Activated naive CD8-positive, alpha-beta T cell (primary cell): Measurements from ENCODE around the gene RHBDL1.
A peak's percentile ranks its signal among the peaks of the same experiment; 100 is the strongest.
"Not testable (repeated sequence)": the region's sequence is repeated elsewhere in the genome, so short reads cannot be mapped to it uniquely, and the experiment has no call there.

Experiments
- H3K27ac Mint-ChIP-seq: one replicate; pipeline ENCODE4 v1.8.0; 2021; ENCODE audit warnings: mixed read lengths
- H3K27me3 Mint-ChIP-seq: one replicate; pipeline ENCODE4 v1.8.0; 2021; ENCODE audit warnings: mixed read lengths
- H3K36me3 Mint-ChIP-seq: one replicate; pipeline ENCODE4 v1.8.0; 2021; ENCODE audit warnings: mixed read lengths
- H3K4me1 Mint-ChIP-seq: one replicate; pipeline ENCODE4 v1.8.0; 2021; ENCODE audit warnings: low read depth, mixed read lengths
- H3K4me3 Mint-ChIP-seq: one replicate; pipeline ENCODE4 v1.8.0; 2021; ENCODE audit warnings: mild to moderate bottlenecking, mixed read lengths
- H3K9me3 Mint-ChIP-seq: one replicate; pipeline ENCODE4 v1.8.0; 2021; ENCODE audit warnings: low read depth, mixed read lengths

Gene RHBDL1

GRCh38 chr16:681746-682427 is 6.4 kb downstream of the RHBDL1 start:
- H3K27me3 Mint-ChIP-seq, result no peaks in the 10 kb centered on the region
- peaks cover 15% of the 10 kb centered on the region for H3K4me1 Mint-ChIP-seq
- peak overlapping the region; percentile 72 for H3K27ac Mint-ChIP-seq
- peaks cover 2% of the 10 kb centered on the region for H3K36me3 Mint-ChIP-seq
- peak overlapping the region; percentile 86 for H3K4me3 Mint-ChIP-seq
- no peaks in the 10 kb centered on the region for H3K9me3 Mint-ChIP-seq

DNA sequence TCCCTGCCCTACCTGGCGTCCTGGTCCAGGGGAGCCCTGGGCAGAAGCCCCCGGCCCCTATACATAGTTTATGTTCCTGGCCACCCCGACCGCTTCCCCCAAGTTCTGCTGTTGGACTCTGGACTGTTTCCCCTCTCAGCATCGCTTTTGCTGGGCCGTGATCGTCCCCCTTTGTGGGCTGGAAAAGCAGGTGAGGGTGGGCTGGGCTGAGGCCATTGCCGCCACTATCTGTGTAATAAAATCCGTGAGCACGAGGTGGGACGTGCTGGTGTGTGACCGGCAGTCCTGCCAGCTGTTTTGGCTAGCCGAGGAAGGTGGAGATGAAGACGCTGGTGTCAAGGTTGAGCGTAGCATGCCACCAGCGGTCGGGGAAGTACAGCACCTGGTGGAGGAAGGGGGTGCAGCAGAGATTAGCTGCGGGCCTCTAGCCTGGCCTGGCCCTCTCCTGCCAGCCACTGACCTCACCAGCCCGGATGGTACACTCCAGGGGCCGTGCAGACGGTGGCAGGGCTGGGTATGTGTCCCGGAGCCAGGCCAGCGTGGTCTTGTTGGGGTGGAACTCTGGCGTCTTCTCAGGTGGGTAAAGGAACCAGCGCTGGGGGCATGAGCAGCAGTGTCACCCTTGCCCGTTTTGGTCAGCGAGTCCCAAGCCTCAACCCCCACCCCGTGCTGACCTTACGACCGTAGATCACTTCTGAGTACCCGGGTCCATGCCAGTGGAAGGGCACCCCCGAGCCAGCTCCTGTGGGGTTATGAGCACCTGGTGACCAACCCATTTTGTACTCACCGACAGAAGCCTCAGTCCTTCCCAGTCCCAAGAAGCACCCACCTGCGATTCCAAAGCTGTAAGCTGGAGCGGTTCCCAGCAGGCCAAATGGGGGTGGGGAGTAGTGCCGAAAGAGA is 7.3 kb downstream of the RHBDL1 start:
- H3K9me3 Mint-ChIP-seq, result no peaks in the 10 kb centered on the region

DNA sequence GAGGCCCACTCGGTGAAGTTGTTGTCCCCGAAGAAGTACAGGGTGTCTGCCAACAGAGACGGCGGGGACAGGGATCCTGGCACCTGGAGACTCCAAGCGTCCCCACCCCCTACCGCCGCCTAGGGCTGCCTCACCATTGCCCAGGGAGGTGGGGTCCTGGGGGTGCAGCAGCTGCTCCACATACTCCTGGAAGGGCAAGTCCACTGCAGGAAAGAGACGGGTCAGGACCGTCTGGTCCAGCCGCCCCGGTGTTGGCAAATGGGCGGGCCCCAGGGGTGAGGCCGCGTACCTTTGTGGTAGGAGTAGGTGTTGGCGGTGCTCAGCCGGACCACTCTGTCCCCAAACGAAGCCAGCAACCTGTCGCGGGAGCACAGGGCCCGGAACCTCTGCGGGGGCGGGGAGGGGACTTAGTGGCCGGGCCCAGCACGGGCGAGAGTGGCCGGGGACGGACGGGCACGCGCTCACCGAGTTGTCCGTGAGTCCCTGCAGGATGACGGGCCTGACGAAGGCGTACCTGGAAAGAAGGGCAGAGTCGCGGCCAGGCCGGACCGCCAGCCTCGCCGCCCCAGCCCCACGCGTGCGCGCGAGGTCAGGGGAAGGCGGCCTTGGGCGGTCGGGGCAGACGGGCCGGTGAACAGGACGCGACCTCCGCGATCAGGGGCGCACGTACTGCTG is 8.1 kb downstream of the RHBDL1 start:
- H3K27me3 Mint-ChIP-seq, result no peaks in the 10 kb centered on the region
- no peaks in the 10 kb centered on the region for H3K9me3 Mint-ChIP-seq
- H3K36me3 Mint-ChIP-seq, result peaks cover 2% of the 10 kb centered on the region
- H3K4me3 Mint-ChIP-seq, result peak overlapping the region; percentile 86
- H3K27ac Mint-ChIP-seq, result no peak overlapping the region
- peaks cover 18% of the 10 kb centered on the region for H3K4me1 Mint-ChIP-seq

More for the DNA sequence above, 7.3 kb downstream of the RHBDL1 start:
- H3K4me1 Mint-ChIP-seq, result peaks cover 18% of the 10 kb centered on the region
- H3K4me3 Mint-ChIP-seq, result peak overlapping the region; percentile 86
- peak overlapping the region; percentile 72 for H3K27ac Mint-ChIP-seq
- H3K27me3 Mint-ChIP-seq, result no peaks in the 10 kb centered on the region
- H3K36me3 Mint-ChIP-seq, result peaks cover 2% of the 10 kb centered on the region

GRCh38 chr16:684071-684794 is 8.8 kb downstream of the RHBDL1 start, which contains the start of gene JMJD8:
Gene JMJD8 (minus strand): TSS chr16:684334. CDS start chr16:684319, 15 bp downstream.
- peaks cover 19% of the 10 kb centered on the region for H3K4me1 Mint-ChIP-seq
- H3K27me3 Mint-ChIP-seq, result no peaks in the 10 kb centered on the region
- peak within 1 kb of the TSS; percentile 86 for H3K4me3 Mint-ChIP-seq
- H3K27ac Mint-ChIP-seq, result peak within 1 kb of the TSS; percentile 22
- H3K9me3 Mint-ChIP-seq, result no peaks in the 10 kb centered on the region
- peaks cover 2% of the 10 kb centered on the region for H3K36me3 Mint-ChIP-seq

GRCh38 chr16:684961-685696 is 9.7 kb downstream of the RHBDL1 start:
- H3K27ac Mint-ChIP-seq, result no peak overlapping the region
- H3K36me3 Mint-ChIP-seq, result peaks cover 2% of the 10 kb centered on the region
- H3K9me3 Mint-ChIP-seq, result no peaks in the 10 kb centered on the region
- H3K27me3 Mint-ChIP-seq, result no peaks in the 10 kb centered on the region
- H3K4me3 Mint-ChIP-seq, result peak overlapping the region; percentile 35
- peaks cover 23% of the 10 kb centered on the region for H3K4me1 Mint-ChIP-seq

DNA sequence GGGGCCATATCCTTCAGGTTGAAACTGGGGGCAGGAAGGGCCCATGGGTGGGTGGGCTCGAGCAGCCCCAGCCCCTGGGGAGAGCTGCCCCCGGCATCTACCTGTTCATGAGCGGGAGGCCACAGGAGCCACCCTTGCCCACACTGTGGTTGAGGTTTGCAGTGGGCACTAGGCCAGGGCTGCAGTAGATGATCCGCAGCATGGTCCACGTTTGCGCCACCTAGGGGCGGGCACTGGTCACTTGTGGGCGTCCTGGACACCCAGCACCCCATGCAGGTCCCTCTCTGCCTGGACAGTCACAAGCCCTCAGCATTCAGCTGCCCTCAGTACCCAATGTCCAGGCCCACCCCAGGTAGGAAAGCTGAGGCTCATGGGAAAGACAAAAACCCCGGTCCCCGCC is 10.5 kb downstream of the RHBDL1 start:
- Mint-ChIP-seq H3K36me3 (peaks cover 2% of the 10 kb centered on the region), H3K4me1 (peaks cover 21% of the 10 kb centered on the region), H3K27me3 (no peaks in the 10 kb centered on the region), H3K4me3 (peak overlapping the region; percentile 56), H3K27ac (no peak overlapping the region), H3K9me3 (no peaks in the 10 kb centered on the region)

DNA sequence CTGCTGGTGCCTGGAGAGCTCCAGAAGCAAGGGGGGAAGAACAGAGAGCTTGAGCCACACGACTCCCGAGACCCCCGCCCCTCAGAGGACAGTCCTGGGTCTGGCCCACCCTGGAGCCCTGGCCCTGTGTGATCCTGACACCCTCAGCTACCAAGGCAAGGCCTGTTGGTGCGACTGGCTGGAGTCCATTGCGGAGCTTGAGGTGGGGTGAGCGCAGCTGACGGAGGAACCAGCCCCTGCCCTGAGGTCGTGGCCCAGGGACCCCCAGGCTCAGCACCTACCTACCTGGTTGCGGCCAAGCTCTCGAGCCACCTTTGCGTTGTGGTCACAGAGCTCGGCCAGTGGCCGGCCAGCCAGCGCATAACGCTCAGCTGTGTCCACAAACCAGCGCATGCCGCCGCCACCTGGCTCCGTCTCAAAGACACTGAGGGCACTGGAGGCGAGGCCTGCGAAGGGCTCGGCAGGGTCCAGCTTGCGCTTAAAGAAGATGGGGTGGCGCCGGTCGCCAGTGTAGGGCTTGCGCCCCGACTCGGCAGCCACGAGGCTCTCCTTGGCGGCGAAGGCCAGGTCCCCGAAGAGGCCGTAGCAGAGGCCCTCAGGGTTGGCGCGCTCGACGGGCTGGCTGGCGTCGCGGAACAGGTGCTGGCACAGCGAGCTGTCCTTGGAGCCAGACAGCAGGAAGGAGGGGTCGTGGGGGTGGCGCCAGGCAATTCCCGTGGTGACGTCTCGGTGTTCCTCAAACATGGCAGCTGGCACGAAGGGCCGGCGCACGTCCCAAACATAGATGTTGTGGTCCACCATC is 11.2 kb downstream of the RHBDL1 start:
- peaks cover 2% of the 10 kb centered on the region for H3K36me3 Mint-ChIP-seq
- H3K27ac Mint-ChIP-seq, result no peak overlapping the region
- H3K27me3 Mint-ChIP-seq, result no peaks in the 10 kb centered on the region
- no peak overlapping the region for H3K4me3 Mint-ChIP-seq
- H3K4me1 Mint-ChIP-seq, result peaks cover 17% of the 10 kb centered on the region
- H3K9me3 Mint-ChIP-seq, result no peaks in the 10 kb centered on the region

DNA sequence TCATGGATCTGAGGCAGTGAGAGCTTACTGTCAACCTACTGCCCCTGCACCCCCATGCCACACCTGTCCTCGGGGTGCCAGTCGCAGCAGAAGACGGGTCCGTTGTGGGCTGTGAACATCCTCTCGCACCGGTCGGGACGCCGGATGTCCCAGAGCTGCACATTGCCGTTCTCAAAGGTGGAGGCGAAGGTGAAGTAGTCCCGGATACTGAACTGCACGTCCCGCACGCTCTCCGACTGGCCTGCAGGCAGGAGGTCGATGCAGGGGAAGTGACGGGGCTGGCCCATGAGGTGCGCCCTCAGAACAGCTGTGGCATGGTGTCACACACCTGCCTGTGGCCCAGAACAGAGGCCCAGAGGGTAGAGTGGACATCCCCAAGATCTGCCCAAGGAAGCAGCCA is 12.0 kb downstream of the RHBDL1 start:
- H3K36me3 Mint-ChIP-seq, result peaks cover 1% of the 10 kb centered on the region
- no peak overlapping the region for H3K27ac Mint-ChIP-seq
- peaks cover 14% of the 10 kb centered on the region for H3K4me1 Mint-ChIP-seq
- H3K27me3 Mint-ChIP-seq, result no peaks in the 10 kb centered on the region
- H3K4me3 Mint-ChIP-seq, result peak overlapping the region; percentile 32
- H3K9me3 Mint-ChIP-seq, result no peaks in the 10 kb centered on the region

GRCh38 chr16:689175-689897 is 13.9 kb downstream of the RHBDL1 start:
- no peaks in the 10 kb centered on the region for H3K27me3 Mint-ChIP-seq
- H3K4me3 Mint-ChIP-seq, result peak overlapping the region; percentile 90
- no peaks in the 10 kb centered on the region for H3K9me3 Mint-ChIP-seq
- no peaks in the 10 kb centered on the region for H3K36me3 Mint-ChIP-seq
- peaks cover 13% of the 10 kb centered on the region for H3K4me1 Mint-ChIP-seq
- peak overlapping the region; percentile 86 for H3K27ac Mint-ChIP-seq

- not testable (repeated sequence) for H3K27me3 Mint-ChIP-seq, H3K9me3 Mint-ChIP-seq, H3K36me3 Mint-ChIP-seq
- peak overlapping the region; percentile 46 for H3K27ac Mint-ChIP-seq
- peaks cover 21% of the 10 kb centered on the region for H3K4me1 Mint-ChIP-seq
- H3K4me3 Mint-ChIP-seq, result peak overlapping the region; percentile 90
These were observed 15.8 kb downstream of the RHBDL1 start for GRCh38 chr16:691242-691641.

DNA sequence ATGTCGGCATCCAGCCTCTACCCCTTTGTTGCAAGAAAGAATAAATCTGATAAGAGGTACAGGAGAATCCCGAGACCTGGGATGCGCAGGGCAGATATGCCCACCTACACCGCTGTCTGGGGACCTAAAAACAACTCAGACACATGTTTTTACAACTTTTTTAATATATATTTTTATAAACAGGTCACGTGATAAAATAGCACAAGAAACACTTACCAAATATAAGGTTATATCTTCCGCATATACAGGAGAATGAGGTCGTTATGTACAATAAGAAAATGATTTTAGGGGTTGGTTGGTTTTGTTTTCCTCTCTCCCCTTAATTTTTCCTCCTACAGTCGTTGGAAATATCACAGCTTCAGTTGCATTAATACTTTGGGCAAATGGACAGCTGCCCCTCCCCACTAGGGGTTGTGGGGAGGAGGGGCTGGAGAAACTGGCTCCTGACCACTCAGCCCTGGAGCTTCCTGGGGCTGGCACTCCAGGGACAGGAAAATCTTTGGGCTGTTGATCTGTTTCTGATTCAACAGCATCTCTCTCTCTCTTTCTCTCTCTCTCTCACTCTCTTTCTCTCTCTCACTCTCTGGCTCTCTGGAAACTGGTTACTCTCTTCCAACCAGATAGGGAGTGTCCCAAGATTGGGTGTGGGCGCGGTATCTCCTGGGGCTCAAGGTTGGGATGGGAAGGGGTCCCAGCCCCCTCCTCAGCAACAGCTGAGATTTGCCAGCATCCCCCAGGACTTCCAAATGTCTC is 17.1 kb downstream of the RHBDL1 start:
- no peaks in the 10 kb centered on the region for H3K9me3 Mint-ChIP-seq
- no peaks in the 10 kb centered on the region for H3K27me3 Mint-ChIP-seq
- H3K4me1 Mint-ChIP-seq, result peaks cover 21% of the 10 kb centered on the region
- no peaks in the 10 kb centered on the region for H3K36me3 Mint-ChIP-seq
- no peak overlapping the region for H3K27ac Mint-ChIP-seq
- H3K4me3 Mint-ChIP-seq, result peak overlapping the region; percentile 1

DNA sequence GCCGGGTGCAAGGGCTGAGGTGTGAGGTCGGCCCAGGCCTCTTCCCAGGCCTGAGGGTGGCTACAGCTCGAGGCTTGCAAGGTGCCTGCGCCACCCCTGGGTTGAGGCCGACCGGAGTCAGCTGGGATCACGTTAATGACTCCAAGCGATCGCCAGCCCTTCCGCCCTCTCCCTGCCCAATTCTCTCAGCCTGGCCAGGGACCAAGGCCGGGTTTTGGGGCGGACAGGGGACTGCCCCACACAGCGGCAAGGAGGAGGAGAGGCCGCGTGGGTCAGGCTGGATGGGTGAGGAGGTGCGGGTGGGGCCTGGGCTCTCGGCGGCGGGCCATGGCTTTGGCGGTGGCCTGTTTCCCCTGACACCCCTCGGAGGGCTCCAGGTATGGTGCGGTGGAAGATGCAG is 17.9 kb downstream of the RHBDL1 start:
- H3K4me3 Mint-ChIP-seq, result peak overlapping the region; percentile 44
- H3K9me3 Mint-ChIP-seq, result no peaks in the 10 kb centered on the region
- no peak overlapping the region for H3K27ac Mint-ChIP-seq
- peaks cover 18% of the 10 kb centered on the region for H3K4me1 Mint-ChIP-seq
- H3K27me3 Mint-ChIP-seq, result no peaks in the 10 kb centered on the region
- H3K36me3 Mint-ChIP-seq, result no peaks in the 10 kb centered on the region
